CD4-positive, alpha-beta T cell (primary cell): ENCODE measurements around the gene TRMT112. TPM values are rescaled to one million over a fixed set of nuclear protein-coding genes. Genes with fewer than 3 reads are reported as not detected.

ENCODE experiments used
- ATAC-seq: fragments of 200-7000 bp; cut with Tn5 transposase; one replicate; pipeline ENCODE4 v1.10.0; 2022; ENCODE audit warnings: mild to moderate bottlenecking; ENCODE audit not compliant: poor library complexity
- CTCF ChIA-PET: fragments of 350-600 bp; sonication (Branson Sonifier 250); formaldehyde crosslinking; loops from one replicate; lab custom pipeline; 2021; ENCODE audit warnings: antibody characterized with exemption, inconsistent platforms; lab: Charles Lee
- POLR2A ChIA-PET: fragments of 350-600 bp; sonication (Branson Sonifier 250); formaldehyde crosslinking; loops from one replicate; lab custom pipeline; 2021; ENCODE audit warnings: antibody characterized with exemption, inconsistent platforms; lab: Charles Lee
- DNase-seq, 14 experiments: peaks; one replicate each; pipeline ENCODE4 v3.0.0-alpha.2; 2013 to 2020; ENCODE audit warnings: mixed read lengths in 2 of 14
- H3K27ac ChIP-seq, 2 donors: one replicate each; pipeline versions ENCODE4 v1.5.1 to v1.7.0; 2013; ENCODE audit warnings: low read length in 2 of 2, low read depth in 1 of 2, mild to moderate bottlenecking in 1 of 2
- H3K27me3 ChIP-seq, 2 experiments: 1 replicate in 1 of 2; 2 replicates in 1 of 2; pipeline versions ENCODE4 v1.6.1 to v1.7.0; 2013; ENCODE audit warnings: low read length in 2 of 2, control low read depth in 1 of 2, mild to moderate bottlenecking in 1 of 2, moderate library complexity in 1 of 2; ENCODE audit not compliant: insufficient read depth in 2 of 2, control insufficient read depth in 1 of 2
- H3K36me3 ChIP-seq: one replicate; pipeline ENCODE4 v1.6.1; 2013; ENCODE audit warnings: low read length, control low read depth; ENCODE audit not compliant: insufficient read depth
- H3K4me1 ChIP-seq: one replicate; pipeline ENCODE4 v1.6.1; 2013; ENCODE audit warnings: low read length, control low read depth; ENCODE audit not compliant: insufficient read depth
- H3K4me3 ChIP-seq: one replicate; pipeline ENCODE4 v1.5.1; 2013; ENCODE audit warnings: mild to moderate bottlenecking, low read length, moderate library complexity
- H3K9me3 ChIP-seq, 2 experiments: 1 replicate in 1 of 2; 2 replicates in 1 of 2; pipeline versions ENCODE4 v1.6.1 to v1.7.0; 2013; ENCODE audit warnings: low read length in 2 of 2, mild to moderate bottlenecking in 2 of 2, control low read depth in 1 of 2, moderate library complexity in 1 of 2; ENCODE audit not compliant: control insufficient read depth in 1 of 2, insufficient read depth in 1 of 2
- H3K27ac Mint-ChIP-seq: one replicate; pipeline ENCODE4 v1.8.0; 2020; ENCODE audit warnings: mixed read lengths
- H3K27me3 Mint-ChIP-seq: one replicate; pipeline ENCODE4 v1.8.0; 2021; ENCODE audit warnings: mixed read lengths
- H3K36me3 Mint-ChIP-seq: one replicate; pipeline ENCODE4 v1.8.0; 2021; ENCODE audit warnings: low read depth, mixed read lengths
- H3K4me1 Mint-ChIP-seq: one replicate; pipeline ENCODE4 v1.8.0; 2021; ENCODE audit warnings: low read depth, mixed read lengths
- H3K4me3 Mint-ChIP-seq: one replicate; pipeline ENCODE4 v1.8.0; 2020; ENCODE audit warnings: mild to moderate bottlenecking, mixed read lengths
- H3K9me3 Mint-ChIP-seq: one replicate; pipeline ENCODE4 v1.8.0; 2020; ENCODE audit warnings: mixed read lengths
- CTCF ChIP-seq: fragments of 200-600 bp; IDR thresholded peaks from one replicate; pipeline ENCODE4 v1.8.0; 2022; ENCODE audit warnings: antibody characterized with exemption, mild to moderate bottlenecking
- intact Hi-C, 2 experiments: fragments of 100-400 bp; cut with DNase I in 1 of 2; cut with micrococcal nuclease in 1 of 2; formaldehyde crosslinking; loops; one replicate each; pipeline versions ENCODE4 v1.15.1 to v1.9.0; 2023 to 2025; cut with DNase I, micrococcal nuclease
- total RNA-seq, 174 experiments: library from RNA in 2 of 174; stranded (reverse) in 2 of 174; gene quantifications; one replicate each; pipeline ENCODE4 v1.2.3 and lab custom pipeline; 2021 to 2026

Gene TRMT112
- total RNA-seq, 2 experiments from 2014 or later, result 70.5 to 71.4 TPM

DNA sequence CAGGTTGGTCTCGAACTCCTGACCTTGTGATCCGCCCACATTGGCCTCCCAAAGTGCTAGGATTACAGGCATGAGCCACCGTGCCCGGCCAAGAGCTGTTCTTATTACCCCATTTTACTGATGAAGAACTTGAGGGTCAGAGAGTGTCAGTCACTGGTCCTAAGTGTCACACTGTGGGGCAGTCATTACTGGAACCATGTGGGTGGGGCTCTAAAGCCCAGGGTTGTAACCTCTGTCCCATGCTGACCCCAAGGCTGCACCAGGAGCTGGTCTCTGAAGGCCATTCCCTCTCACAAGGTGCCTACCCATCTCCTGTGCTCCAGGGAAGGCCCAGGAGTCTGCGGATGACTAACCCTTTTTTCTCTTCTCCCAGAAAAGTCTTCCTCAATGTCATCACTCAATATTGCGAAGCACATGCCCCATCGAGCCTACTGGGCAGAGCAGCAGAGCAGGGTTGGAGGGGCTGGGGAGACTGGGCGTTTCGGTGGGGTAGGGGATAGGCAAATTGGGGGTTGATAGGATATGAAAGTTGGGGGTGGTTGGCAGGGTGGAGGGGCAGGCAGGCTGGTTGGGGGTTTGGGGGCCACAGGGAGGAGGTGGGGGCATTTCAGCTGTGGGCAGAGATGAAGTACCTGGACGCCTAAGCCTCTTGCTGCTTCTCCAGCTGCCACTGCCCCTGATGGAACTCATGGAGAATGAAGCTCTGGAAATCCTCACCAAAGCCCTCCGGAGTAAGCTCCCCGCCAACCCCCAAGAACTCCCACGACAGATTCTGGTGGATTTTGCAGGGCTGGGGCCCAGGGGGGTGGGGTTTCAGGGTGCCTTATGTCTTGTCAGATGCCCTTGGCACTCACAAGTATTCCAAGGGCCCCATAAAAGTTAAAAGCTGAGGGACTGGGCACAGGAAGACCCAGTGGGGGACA lies 14.0 kb downstream of the TRMT112 start:
- peaks cover 7% of the 10 kb centered on the region for H3K36me3 Mint-ChIP-seq
- no peak for TF ChIP-seq CTCF
- CTCF ChIA-PET, result interaction anchor here (0.6 to 6.0 kb wide), 16 partner anchors 14 to 442 kb away, joined by 3 to 123 read pairs (median 8); partner anchors contain the start of genes BAD, FERMT3, GPR137 and NUDT22
- intact Hi-C loops, result loop anchor here (1.0 to 10.0 kb wide), 11 partner anchors 17 to 466 kb away; partner anchors contain the start of genes FKBP2 (in 1 of the 2), GPR137 (in 1 of the 2), MARK2 (in 1 of the 2) and PLCB3 (in 1 of the 2)
- H3K27me3 Mint-ChIP-seq, result peaks cover 43% of the 10 kb centered on the region
- no peaks in the 10 kb centered on the region for H3K9me3 Mint-ChIP-seq
- POLR2A ChIA-PET, result interaction anchor here (0.6 to 7.6 kb wide), 13 partner anchors 13 to 1576 kb away, joined by 3 to 105 read pairs (median 9); partner anchors contain the start of genes BAD, FERMT3, FKBP2 and GPR137
- H3K27ac Mint-ChIP-seq, result peak overlapping the region; percentile 96
- Histone ChIP-seq H3K4me1 (peaks cover 61% of the 10 kb centered on the region), H3K9me3 (peaks cover 0 to 20% of the 10 kb centered on the region in 2 experiments), H3K27ac (peak overlapping the region in 1 of 2 donors; percentile 93), H3K27me3 (peaks cover 35 to 36% of the 10 kb centered on the region in 2 experiments), H3K36me3 (peaks cover 5% of the 10 kb centered on the region), H3K4me3 (no peak overlapping the region)
- no peak for ATAC-seq
- DNase-seq, result peak in 1 of 14 experiments; percentile 47
- peak overlapping the region; percentile 98 for H3K4me3 Mint-ChIP-seq
- peaks cover 42% of the 10 kb centered on the region for H3K4me1 Mint-ChIP-seq

GRCh38 chr11:64299847-64300648 lies 17.3 kb downstream of the TRMT112 start, which contains the start of gene CATSPERZ:
Gene CATSPERZ, plus strand, starts transcription at chr11:64300358. Its CDS starts 53 bp downstream, at chr11:64300411.
- peak within 1 kb of the TSS; percentile 27 for H3K27ac Mint-ChIP-seq
- ATAC-seq (no peak), DNase-seq (peak in 4 of 14 experiments; percentile 14 to 62 (median 50))
- ChIA-PET CTCF (interaction anchor here (0.7 to 6.0 kb wide), 17 partner anchors 11 to 113 kb away, joined by 3 to 123 read pairs (median 4); partner anchors contain the start of genes BAD, CCDC88B, FERMT3 and GPR137), POLR2A (interaction anchor here (0.8 to 7.6 kb wide), 9 partner anchors 10 to 114 kb away, joined by 3 to 105 read pairs (median 6); partner anchors contain the start of genes BAD, FERMT3, FKBP2 and NUDT22)
- intact Hi-C loops, result loop anchor here in 1 of 2 experiments (5.0 to 10.0 kb wide), 3 partner anchors 113 to 463 kb away; partner anchors contain the start of genes MARK2 and STIP1
- peaks cover 75% of the 10 kb centered on the region for H3K27me3 Mint-ChIP-seq
- peaks cover 0 to 20% of the 10 kb centered on the region in 2 experiments for H3K9me3 ChIP-seq
- H3K4me3 Mint-ChIP-seq, result peak within 1 kb of the TSS; percentile 74
- H3K4me3 ChIP-seq, result peak within 1 kb of the TSS; percentile 36
- H3K27me3 ChIP-seq, result peaks cover 67 to 68% of the 10 kb centered on the region in 2 experiments
- no peak within 1 kb of the TSS for H3K27ac ChIP-seq
- H3K36me3 ChIP-seq, result no peaks in the 10 kb centered on the region
- H3K4me1 ChIP-seq, result peaks cover 52% of the 10 kb centered on the region
- no peaks in the 10 kb centered on the region for H3K9me3 Mint-ChIP-seq
- H3K4me1 Mint-ChIP-seq, result peaks cover 33% of the 10 kb centered on the region
- no peaks in the 10 kb centered on the region for H3K36me3 Mint-ChIP-seq
- no peak for TF ChIP-seq CTCF
